ENCODE results near the gene NTSR1. TPM values are rescaled to one million over a fixed set of nuclear protein-coding genes. Genes with fewer than 3 reads are reported as not detected.

Gene NTSR1
- polyA plus RNA-seq, 3 donors: 0.05 to 0.15 TPM; not detected in 1

GRCh38 chr20:62808211-62808865 is 99.7 kb downstream of the NTSR1 start:
- 42 to 44% (median 43%) methylated on average over 21 of the region's 21 CpGs for WGBS, 3 donors

DNA sequence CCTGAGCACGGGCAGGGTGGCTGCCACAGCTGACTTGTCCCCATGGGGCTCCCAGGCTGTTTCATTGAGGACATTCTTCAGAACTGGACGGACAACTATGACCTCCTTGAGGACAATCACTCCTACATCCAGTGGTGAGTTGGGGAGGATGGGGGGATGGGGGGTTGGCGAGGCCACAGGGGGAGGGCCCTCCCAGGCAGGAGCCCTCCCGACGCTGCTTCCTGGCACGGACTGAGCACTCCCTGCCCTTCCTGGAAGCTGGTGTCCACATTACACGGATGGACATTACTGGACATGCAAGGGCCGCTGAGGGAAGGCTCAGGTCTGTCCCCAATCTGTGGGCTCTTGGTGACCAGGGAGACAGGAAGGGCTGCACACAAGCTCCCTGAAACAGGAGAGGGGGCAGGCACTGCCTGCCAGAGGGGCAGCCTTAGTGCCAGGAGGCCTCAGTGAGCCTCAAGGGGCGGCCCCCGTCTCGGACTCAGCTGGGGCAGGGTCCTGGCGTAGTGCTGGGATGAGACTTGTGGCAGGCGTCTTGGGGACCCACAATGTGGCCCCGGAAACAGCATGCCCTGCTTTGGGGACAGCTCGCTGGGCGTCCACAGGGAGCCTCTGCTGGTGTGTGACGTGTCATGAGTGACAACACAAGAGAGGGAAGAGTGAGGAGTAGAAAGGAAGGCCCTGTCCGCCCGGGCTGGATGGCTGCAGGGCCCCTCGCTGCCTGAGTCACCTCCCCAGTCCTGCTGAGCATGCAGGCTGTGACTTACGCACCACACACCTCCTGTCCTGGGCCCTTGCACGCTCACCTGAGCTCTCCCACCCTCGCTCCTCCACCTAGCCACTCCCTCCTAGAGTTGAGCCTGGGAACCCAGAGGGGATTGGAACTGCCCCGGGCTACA is 101.1 kb downstream of the NTSR1 start:
- WGBS, 3 donors: 89 to 93% (median 92%) methylated on average over 22 to 24 of the region's 24 CpGs
- no peak overlapping the region for H3K27ac ChIP-seq (ENCODE audit: low read depth, low read length)

More at GRCh38 chr20:62808211-62808865, 99.7 kb downstream of the NTSR1 start:
- H3K27ac ChIP-seq (ENCODE audit: low read depth, low read length): no peak overlapping the region

DNA sequence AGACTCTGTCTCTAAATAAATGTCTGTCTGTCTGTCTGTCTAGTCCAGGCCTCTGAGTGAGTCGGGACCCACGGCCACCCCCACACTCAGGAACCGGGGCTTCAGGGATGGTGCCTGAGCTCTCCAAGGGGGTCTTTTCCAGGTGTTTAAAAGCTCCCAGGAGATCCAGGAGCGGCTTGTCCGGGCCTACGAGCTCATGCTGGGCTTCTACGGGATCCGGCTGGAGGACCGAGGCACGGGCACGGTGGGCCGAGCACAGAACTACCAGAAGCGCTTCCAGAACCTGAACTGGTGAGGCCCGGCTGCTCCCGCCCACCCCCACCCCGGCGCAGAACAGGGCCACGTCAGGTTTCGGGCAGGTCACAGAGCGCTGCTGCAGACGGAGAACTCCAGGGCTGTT is 102.7 kb downstream of the NTSR1 start:
- WGBS, 3 donors: 93 to 95% (median 94%) methylated on average over 21 of the region's 21 CpGs

GRCh38 chr20:62811720-62812119 is 103.1 kb downstream of the NTSR1 start:
- WGBS, 3 donors: 85 to 87% (median 85%) methylated on average over 10 of the region's 10 CpGs
- H3K27ac ChIP-seq (ENCODE audit: low read depth, low read length): no peak overlapping the region

More for the DNA sequence above, 102.7 kb downstream of the NTSR1 start:
- H3K27ac ChIP-seq (ENCODE audit: low read depth, low read length): no peak overlapping the region

Other genes with a start within 250 kb of the NTSR1 start
- gene GATA5, start 232.8 kb upstream of the NTSR1 start, polyA plus RNA-seq: under 1 TPM; 0.02 to 0.67 (median 0.65) TPM
- 10 to 100 TPM in 2 of 3 donors, 1 to 10 TPM in 1; 6.8 to 45.9 (median 37.8) TPM for gene SLCO4A1, start 66.3 kb upstream of the NTSR1 start, polyA plus RNA-seq
- gene MRGBP, start 87.6 kb downstream of the NTSR1 start, polyA plus RNA-seq: 1 to 10 TPM; 4.2 to 8.8 (median 5.7) TPM
- gene OGFR, start 96.0 kb downstream of the NTSR1 start, polyA plus RNA-seq: 10 to 100 TPM; 27.3 to 41.6 (median 32.9) TPM
- gene COL9A3, start 108.2 kb downstream of the NTSR1 start, polyA plus RNA-seq: 1 to 10 TPM; 2.9 to 8.1 (median 5.1) TPM
- gene TCFL5, start 153.0 kb downstream of the NTSR1 start, polyA plus RNA-seq: 1 to 10 TPM; 2.2 to 8.4 (median 5.1) TPM
- 10 to 100 TPM; 12.3 to 27.6 (median 17.4) TPM for gene DIDO1, start 217.7 kb downstream of the NTSR1 start, polyA plus RNA-seq
- 10 to 100 TPM; 11.5 to 12.6 (median 12.5) TPM for gene GID8, start 229.3 kb downstream of the NTSR1 start, polyA plus RNA-seq
- 1 to 10 TPM; 2.0 to 4.8 (median 3.7) TPM for gene SLC17A9, start 243.9 kb downstream of the NTSR1 start, polyA plus RNA-seq